Endothelial cell of umbilical vein (primary cell): ENCODE results near the gene SLC30A3. TPM values are rescaled to one million over a fixed set of nuclear protein-coding genes. Genes with fewer than 3 reads are reported as not detected.
A peak's percentile ranks its signal among the peaks of the same experiment; 100 is the strongest.

Experiments used
- BruUV-seq: library from RNA; stranded (reverse); fragments of 400-500 nt; replicated peaks from 2 replicates; lab custom pipeline; 2021; lab: Mats Ljungman, UMichigan
- CTCF ChIA-PET: fragments of 300-600, 350-600 bp; sonication (Branson Sonifier 250); formaldehyde crosslinking; loops from one replicate; lab custom pipeline; 2021; ENCODE audit warnings: antibody characterized with exemption, inconsistent platforms; lab: Charles Lee
- POLR2A ChIA-PET: fragments of 300-600, 350-600 bp; sonication (Branson Sonifier 250); formaldehyde crosslinking; loops from one replicate; lab custom pipeline; 2021; ENCODE audit warnings: antibody characterized with exemption, inconsistent platforms; lab: Charles Lee
- DNase-seq: peaks from one replicate; pipeline ENCODE4 v3.0.0-alpha.2; 2011; ENCODE audit warnings: low read depth, low spot score
- FAIRE-seq: peaks from 2 replicates; lab custom pipeline; 2011; peaks lifted over from hg19 to GRCh38; lab: Jason Lieb, UNC
- H2AFZ ChIP-seq: 2 replicates; pipeline ENCODE4 v1.6.0; 2012; ENCODE audit warnings: low read depth, low read length, control low read depth, inconsistent platforms
- H3K27ac ChIP-seq: 2 replicates; pipeline ENCODE4 v1.5.1; 2011; ENCODE audit warnings: low read depth, mild to moderate bottlenecking, control low read depth, low read length, moderate library complexity; ENCODE audit not compliant: insufficient read depth
- H3K27me3 ChIP-seq, 2 experiments: 2 replicates each; pipeline versions ENCODE4 v1.6.0 to v1.6.1; 2011; ENCODE audit warnings: low read length in 2 of 2, mixed read lengths in 1 of 2; ENCODE audit not compliant: control insufficient read depth in 2 of 2, insufficient read depth in 2 of 2
- H3K36me3 ChIP-seq, 2 experiments: 2 replicates in 1 of 2; 3 replicates in 1 of 2; pipeline ENCODE4 v1.5.1; 2011; ENCODE audit warnings: low read length in 2 of 2, mild to moderate bottlenecking in 1 of 2, moderate library complexity in 1 of 2; ENCODE audit not compliant: control insufficient read depth in 2 of 2, insufficient read depth in 2 of 2; ENCODE audit errors: extremely low read depth in 1 of 2
- H3K4me1 ChIP-seq: 3 replicates; pipeline ENCODE4 v1.5.1; 2011; ENCODE audit warnings: mild to moderate bottlenecking, low read length; ENCODE audit not compliant: control insufficient read depth, insufficient read depth; ENCODE audit errors: extremely low read depth
- H3K4me2 ChIP-seq: 2 replicates; pipeline ENCODE4 v1.6.1; 2011; ENCODE audit warnings: low read length, control low read depth, mixed read lengths; ENCODE audit not compliant: insufficient read depth
- H3K4me3 ChIP-seq, 3 experiments: fragments of 200-600 bp in 1 of 3; sonication (generic), shearing (Covaris generic) in 1 of 3; replicated peaks in 1 of 3; 2 replicates each; pipeline ENCODE4 v1.5.1; 2011 to 2016; ENCODE audit warnings: control low read depth in 3 of 3, low read length in 3 of 3, mild to moderate bottlenecking in 2 of 3, inconsistent platforms in 1 of 3, low read depth in 1 of 3, moderate library complexity in 1 of 3; ENCODE audit not compliant: insufficient read depth in 1 of 3
- H3K79me2 ChIP-seq: 2 replicates; pipeline ENCODE4 v1.6.0; 2012; ENCODE audit warnings: low read length, inconsistent platforms; ENCODE audit not compliant: control insufficient read depth, insufficient read depth
- H3K9ac ChIP-seq: replicated peaks from 2 replicates; pipeline ENCODE3; 2011; ENCODE audit warnings: low read length, control low read depth; ENCODE audit not compliant: insufficient read depth; ENCODE audit errors: extremely low read depth
- H3K9me1 ChIP-seq: replicated peaks from 3 replicates; pipeline ENCODE4 v1.6.0; 2011; ENCODE audit warnings: mild to moderate bottlenecking, low read length; ENCODE audit not compliant: control insufficient read depth, insufficient read depth; ENCODE audit errors: extremely low read depth
- H3K9me3 ChIP-seq: replicated peaks from 2 replicates; pipeline ENCODE4 v1.5.1; 2012; ENCODE audit warnings: low read length, inconsistent platforms; ENCODE audit not compliant: control insufficient read depth, insufficient read depth
- H4K20me1 ChIP-seq: replicated peaks from 2 replicates; pipeline ENCODE3; 2011; ENCODE audit warnings: mild to moderate bottlenecking, low read length; ENCODE audit not compliant: control insufficient read depth, insufficient read depth; ENCODE audit errors: extremely low read depth
- EZH2 ChIP-seq: IDR thresholded peaks from 2 replicates; pipeline ENCODE4 v1.6.1; 2012; ENCODE audit warnings: borderline replicate concordance, low read depth, mild to moderate bottlenecking, moderate library complexity, low read length, inconsistent platforms; ENCODE audit not compliant: severe bottlenecking
- FOS ChIP-seq: IDR thresholded peaks from 2 replicates; pipeline ENCODE4 v1.6.1; 2011; ENCODE audit warnings: mild to moderate bottlenecking, low read length, moderate library complexity, borderline replicate concordance; ENCODE audit not compliant: insufficient read depth
- GATA2 ChIP-seq: IDR thresholded peaks from 2 replicates; pipeline ENCODE4 v1.7.0; 2011; ENCODE audit warnings: low read depth, mild to moderate bottlenecking, moderate library complexity, mixed read lengths, low read length; ENCODE audit not compliant: insufficient read length, insufficient read depth
- JUN ChIP-seq: IDR thresholded peaks from 2 replicates; pipeline ENCODE4 v1.6.1; 2011; ENCODE audit warnings: borderline replicate concordance, low read depth; ENCODE audit not compliant: insufficient read length, insufficient read depth
- MAX ChIP-seq: IDR thresholded peaks from 2 replicates; pipeline ENCODE4 v1.6.1; 2011; ENCODE audit not compliant: insufficient read depth, insufficient read length
- MYC ChIP-seq: IDR thresholded peaks from one replicate; pipeline ENCODE4 v1.6.1; 2011; ENCODE audit warnings: mild to moderate bottlenecking, low read depth, low read length
- POLR2A ChIP-seq: IDR thresholded peaks from 2 replicates; pipeline ENCODE4 v1.6.1; 2012; ENCODE audit warnings: low read depth, mild to moderate bottlenecking, control low read depth, low read length
- POLR2AphosphoS5 ChIP-seq: IDR thresholded peaks from 2 replicates; pipeline ENCODE4 v1.6.1; 2012; ENCODE audit warnings: low read depth, mild to moderate bottlenecking, control low read depth, low read length, moderate library complexity; ENCODE audit not compliant: insufficient read depth
- dilution Hi-C: fragments of 300-500 bp; cut with MboI; formaldehyde crosslinking; loops from one replicate; pipeline ENCODE4 v1.15.0; 2019; ENCODE audit warnings: low sequenced_read_pairs; ENCODE audit not compliant: extremely low pct_ligation_motif_present
- intact Hi-C: fragments of 100-400 bp; cut with micrococcal nuclease; formaldehyde crosslinking; loops from one replicate; pipeline ENCODE4 v1.10.0; 2022
- polyA plus RNA-seq, 4 experiments: library from polyadenylated mRNA; depleted of rRNA in 3 of 4; stranded (reverse) in 3 of 4; unstranded in 1 of 4; fragments of >200 nt; gene quantifications; 2 replicates each; pipeline versions ENCODE4 v1.2.1 to v1.2.3, GENCODE V29; 2011 to 2012; ENCODE audit warnings: missing spikeins in 1 of 4
- total RNA-seq: library from RNA; stranded (reverse); gene quantifications from 2 replicates; pipeline ENCODE4 v1.2.3, GENCODE V29; 2021
- TF ChIP-seq, protein P1 (sequence below), 2 donors: IDR thresholded peaks; 1 replicate in 1 of 2; 2 replicates in 1 of 2; pipeline ENCODE4 v1.5.1; 2011; ENCODE audit warnings: low read length in 2 of 2, mild to moderate bottlenecking in 2 of 2, moderate library complexity in 2 of 2, control low read depth in 1 of 2, inconsistent platforms in 1 of 2, low read depth in 1 of 2; ENCODE audit not compliant: insufficient read depth in 1 of 2; ENCODE audit errors: extremely low read depth in 1 of 2

Gene SLC30A3
- total and polyA plus RNA-seq, 2 donors (not counting 3 experiments of a cell fraction or from before 2014, with no cell fraction given): 16.7 to 63.9 TPM

- Histone ChIP-seq H2AFZ (no peak overlapping the region), H3K9me3 (no peaks in the 10 kb centered on the region), H3K27ac (no peak overlapping the region), H3K9me1 (no peaks in the 10 kb centered on the region), H3K4me2 (no peak overlapping the region), H4K20me1 (no peaks in the 10 kb centered on the region), H3K36me3 (peaks cover 26 to 53% of the 10 kb centered on the region in 2 experiments), H3K4me1 (no peaks in the 10 kb centered on the region), H3K9ac (no peak overlapping the region), H3K27me3 (no peaks in the 10 kb centered on the region), H3K4me3 (no peak overlapping the region), H3K79me2 (no peaks in the 10 kb centered on the region)
- intact Hi-C loops: no loop called here
- dilution Hi-C loops: no loop called here
- DNase-seq (no peak), FAIRE-seq (no peak)
- TSS peak; percentile 78 for BruUV-seq
- ChIA-PET CTCF (no interaction called here), POLR2A (no interaction called here)
- TF ChIP-seq, protein P1, sequence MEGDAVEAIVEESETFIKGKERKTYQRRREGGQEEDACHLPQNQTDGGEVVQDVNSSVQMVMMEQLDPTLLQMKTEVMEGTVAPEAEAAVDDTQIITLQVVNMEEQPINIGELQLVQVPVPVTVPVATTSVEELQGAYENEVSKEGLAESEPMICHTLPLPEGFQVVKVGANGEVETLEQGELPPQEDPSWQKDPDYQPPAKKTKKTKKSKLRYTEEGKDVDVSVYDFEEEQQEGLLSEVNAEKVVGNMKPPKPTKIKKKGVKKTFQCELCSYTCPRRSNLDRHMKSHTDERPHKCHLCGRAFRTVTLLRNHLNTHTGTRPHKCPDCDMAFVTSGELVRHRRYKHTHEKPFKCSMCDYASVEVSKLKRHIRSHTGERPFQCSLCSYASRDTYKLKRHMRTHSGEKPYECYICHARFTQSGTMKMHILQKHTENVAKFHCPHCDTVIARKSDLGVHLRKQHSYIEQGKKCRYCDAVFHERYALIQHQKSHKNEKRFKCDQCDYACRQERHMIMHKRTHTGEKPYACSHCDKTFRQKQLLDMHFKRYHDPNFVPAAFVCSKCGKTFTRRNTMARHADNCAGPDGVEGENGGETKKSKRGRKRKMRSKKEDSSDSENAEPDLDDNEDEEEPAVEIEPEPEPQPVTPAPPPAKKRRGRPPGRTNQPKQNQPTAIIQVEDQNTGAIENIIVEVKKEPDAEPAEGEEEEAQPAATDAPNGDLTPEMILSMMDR (IDR thresholded peaks at IDR 0.05; ENCODE audit: extremely low read depth in 1 of 2, insufficient read depth in 1 of 2, low read depth in 1 of 2, low read length in 2 of 2): no peak
- no peak for TF ChIP-seq GATA2
- TF ChIP-seq MYC: no peak
- TF ChIP-seq JUN: no peak
- no peak for TF ChIP-seq FOS
- no peak for TF ChIP-seq POLR2A
- TF ChIP-seq EZH2: no peak
- no peak for TF ChIP-seq POLR2AphosphoS5
- no peak for TF ChIP-seq MAX
These were observed 19.3 kb downstream of the SLC30A3 start for GRCh38 chr2:27243391-27244130.
